D341Med (cell line): Measurements from ENCODE around the gene CARNS1.
A peak's percentile ranks its signal among the peaks of the same experiment; 100 is the strongest.
"Not testable (repeated sequence)": the region's sequence is repeated elsewhere in the genome, so short reads cannot be mapped to it uniquely, and the experiment has no call there.

ENCODE experiments used
- DNase-seq: peaks from one replicate; pipeline ENCODE4 v3.0.0; 2012; ENCODE audit warnings: low spot score

CARNS1 gene

GRCh38 chr11:67396587-67397389 is 18.7 kb upstream of the CARNS1 start:
- DNase-seq = no peak

DNA sequence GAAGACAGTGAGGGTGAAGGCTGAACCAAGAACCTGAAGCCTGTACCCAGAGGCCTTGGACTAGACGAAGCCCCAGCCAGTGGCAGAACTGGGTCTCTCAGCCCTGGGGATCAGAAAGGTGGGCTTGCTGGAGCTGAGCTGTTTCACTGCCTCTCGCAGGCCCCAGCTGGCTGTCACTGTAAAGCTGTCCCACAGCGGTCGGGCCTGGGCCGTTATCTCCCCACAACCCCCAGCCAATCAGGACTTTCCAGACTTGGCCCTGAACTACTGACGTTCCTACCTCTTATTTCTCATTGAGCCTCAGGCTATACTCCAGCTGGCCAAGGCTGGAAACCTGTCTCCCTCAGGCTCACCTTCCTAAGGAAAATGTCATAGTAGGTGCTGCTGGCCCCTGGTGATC is 17.9 kb upstream of the CARNS1 start:
- DNase-seq = no peak

DNA sequence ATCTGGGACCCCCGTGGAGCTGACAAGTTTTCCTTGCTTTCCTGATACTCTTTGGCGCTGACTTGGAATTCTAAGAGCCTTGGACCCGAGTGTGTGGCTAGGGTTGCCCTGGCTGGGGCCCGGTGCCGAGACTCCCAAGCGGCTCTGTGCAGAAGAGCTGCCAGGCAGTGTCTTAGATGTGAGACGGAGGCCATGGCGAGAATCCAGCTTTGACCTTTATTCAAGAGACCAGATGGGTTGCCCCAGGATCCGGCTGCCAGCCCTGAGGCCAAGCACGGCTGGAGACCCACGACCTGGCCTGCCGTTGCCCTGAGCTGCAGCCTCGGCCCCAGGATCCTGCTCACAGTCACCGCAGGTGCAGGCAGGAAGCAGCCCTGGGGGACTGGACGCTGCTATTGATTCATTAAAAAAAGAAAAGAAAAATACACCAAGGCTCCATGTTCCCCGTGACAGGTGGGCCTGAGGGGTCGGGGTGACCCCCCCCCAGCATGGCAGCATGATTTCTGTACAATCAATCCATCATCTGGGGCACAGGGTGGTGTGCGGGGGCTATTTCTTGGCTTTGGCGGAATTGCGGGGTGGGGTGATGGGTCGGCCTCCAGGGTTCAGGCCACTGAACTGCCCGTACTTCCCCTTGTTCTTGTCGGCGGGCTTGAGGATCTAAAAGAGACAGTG is 17.4 kb upstream of the CARNS1 start:
- no peak for DNase-seq

DNA sequence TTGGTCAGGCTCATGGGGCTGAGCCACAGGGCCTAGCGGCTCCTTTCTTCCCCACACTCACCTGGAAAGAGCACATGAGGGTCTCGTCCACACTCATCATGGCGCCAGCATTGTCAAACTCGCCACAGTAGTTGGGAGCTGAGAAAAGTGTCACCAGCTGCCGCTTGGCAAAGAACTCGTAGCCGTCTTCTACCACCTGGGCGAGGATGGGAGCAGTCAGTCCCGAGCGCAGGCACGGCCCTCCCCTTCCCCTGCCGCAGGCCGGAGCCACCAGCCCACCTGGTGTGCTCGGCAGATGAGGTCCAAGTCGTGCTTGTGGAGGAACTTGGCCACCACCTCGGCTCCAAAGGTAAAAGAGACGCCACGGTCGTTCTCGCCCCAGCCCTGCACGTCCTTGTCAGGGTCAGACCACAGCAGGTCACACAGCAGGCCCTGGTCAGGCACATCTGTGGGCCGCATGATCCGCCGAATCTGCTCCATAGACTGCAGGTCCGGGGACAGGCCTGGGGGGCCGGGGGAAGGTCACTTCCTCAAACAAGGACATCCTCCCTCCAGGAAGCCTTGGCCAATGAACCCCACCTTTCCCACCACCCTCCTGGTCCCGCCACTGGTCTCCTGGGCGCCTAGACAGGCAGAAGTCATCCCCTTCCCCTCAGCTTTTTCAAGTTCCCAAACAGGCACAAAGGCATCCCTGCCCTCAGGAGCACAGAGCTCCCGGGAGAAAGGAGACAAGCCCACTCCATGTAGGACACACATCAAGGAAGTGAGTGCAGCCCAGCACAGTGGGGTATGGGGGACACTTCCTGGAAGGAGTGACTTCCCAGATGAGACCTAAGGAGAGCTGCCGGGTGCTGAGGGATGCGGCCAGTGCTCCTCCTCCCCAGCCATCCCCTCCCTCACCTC is 16.6 kb upstream of the CARNS1 start:
- no peak for DNase-seq

DNA sequence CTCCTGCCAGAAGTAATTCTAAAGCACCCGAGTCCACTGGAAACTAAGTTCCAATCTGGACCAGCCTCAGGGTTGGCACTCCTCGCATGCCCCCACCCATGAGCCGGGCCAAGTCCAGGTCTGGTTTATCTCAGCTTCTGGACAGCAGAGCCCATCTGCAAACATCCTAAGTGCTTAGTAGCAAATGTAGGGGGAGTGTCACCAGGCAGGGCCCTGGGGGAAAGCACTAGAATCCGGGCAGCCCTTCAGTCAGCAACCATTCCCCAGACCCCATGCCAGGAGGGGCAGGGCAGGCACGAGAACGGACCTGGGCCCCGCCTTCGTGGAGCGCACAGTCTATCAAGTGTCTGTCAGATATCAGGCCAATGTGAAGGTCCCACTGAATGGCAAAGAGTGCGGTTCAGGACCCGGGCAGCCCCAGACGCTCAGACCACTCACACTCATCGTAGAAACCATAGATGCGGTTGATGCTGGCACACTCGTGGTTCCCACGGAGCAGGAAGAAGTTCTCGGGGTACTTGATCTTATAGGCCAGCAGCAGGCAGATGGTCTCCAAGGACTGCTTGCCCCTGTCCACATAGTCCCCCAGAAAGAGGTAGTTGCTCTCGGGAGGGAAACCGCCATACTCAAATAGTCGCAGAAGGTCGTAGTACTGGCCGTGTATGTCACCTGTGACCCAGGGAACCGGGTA is 15.1 kb upstream of the CARNS1 start:
- no peak for DNase-seq

- DNase-seq = peak; percentile 44
Observed at GRCh38 chr11:67400942-67401494, 14.5 kb upstream of the CARNS1 start.

- DNase-seq = peak; percentile 100
Observed at GRCh38 chr11:67401495-67402191, 13.8 kb upstream of the CARNS1 start, which contains the start of gene PPP1CA. TSS of gene PPP1CA (minus strand) at chr11:67401858. CDS start at chr11:67401782, 76 bp downstream.

DNA sequence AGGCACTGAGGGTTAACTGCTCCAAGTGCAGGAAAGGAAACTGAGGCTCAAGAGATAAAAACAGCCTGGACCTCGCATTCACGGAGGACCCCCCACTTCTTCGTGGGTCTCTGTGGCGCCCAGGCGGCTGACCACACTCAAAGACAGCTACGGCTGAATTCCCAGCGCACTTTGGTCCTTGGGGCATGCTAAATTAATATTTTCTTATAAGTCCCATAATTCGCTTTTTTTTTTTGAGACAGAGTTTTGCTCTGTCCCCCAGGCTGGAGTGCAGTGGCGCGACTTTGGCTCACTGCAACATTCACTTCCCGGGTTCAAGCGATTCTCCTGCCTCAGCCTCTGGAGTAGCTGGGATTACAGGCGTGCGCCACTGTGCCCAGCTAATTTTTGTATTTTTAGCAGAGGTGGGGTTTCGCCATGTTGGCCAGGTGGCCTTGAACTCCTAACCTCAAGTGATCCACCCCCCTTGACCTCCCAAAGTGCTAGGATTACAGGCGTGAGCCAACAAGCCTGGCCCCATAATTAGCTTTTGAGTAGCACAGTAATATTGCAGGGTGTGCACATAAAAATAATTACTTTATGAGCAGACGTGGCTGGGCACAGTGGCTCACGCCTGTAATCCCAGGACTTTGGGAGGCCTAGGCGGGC is 13.2 kb upstream of the CARNS1 start:
- DNase-seq = not testable (repeated sequence)

GRCh38 chr11:67403085-67403484 is 12.4 kb upstream of the CARNS1 start:
- not testable (repeated sequence) for DNase-seq

DNA sequence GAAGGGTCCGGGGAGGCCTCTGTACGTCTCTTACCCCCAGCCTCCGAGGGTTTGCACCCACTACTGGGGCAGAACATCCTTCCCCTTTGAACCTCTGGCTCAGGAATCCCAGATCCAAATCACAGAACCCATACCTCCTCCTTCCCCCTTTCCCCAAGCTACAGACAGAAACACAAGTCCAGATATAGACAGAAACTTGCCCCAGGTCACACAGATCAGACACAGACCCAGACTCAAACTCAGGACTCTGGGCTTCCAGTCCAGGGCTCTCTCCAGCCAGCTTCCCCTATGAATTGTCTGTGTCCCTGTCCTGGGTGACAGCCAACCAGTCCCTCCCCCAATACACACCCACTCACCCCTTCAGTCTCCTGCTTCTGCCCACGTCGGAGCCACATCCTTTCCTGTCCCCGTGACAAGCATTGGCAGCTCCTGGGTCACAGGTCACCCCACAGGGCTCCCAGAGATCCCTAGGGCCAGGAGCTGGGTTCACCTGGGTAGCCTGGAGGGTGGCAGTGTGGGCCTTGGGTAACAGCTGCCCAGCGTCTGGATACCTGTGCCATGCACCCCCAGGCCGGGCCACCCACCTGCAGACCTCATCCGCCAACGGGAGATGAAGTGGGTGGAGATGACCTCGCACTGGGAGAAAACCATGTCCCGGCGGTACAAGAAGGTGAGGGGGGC is 10.8 kb upstream of the CARNS1 start:
- DNase-seq = no peak

DNA sequence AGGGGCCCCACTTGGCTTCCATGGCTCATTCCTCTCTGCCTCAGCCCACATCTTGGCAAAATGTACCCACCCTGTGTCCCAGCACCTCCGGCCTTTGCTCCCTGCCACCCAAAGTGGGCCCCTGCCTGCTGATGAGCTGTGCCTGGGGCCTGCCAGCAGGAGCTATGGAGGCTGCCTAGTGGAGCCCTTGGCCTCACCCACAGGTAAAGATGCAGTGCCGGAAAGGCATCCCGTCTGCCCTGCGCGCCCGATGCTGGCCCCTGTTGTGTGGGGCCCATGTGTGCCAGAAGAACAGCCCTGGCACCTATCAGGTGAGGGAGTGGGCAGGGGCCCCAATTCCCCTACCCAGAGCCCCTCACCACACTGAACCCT is 10.3 kb upstream of the CARNS1 start:
- no peak for DNase-seq

DNA sequence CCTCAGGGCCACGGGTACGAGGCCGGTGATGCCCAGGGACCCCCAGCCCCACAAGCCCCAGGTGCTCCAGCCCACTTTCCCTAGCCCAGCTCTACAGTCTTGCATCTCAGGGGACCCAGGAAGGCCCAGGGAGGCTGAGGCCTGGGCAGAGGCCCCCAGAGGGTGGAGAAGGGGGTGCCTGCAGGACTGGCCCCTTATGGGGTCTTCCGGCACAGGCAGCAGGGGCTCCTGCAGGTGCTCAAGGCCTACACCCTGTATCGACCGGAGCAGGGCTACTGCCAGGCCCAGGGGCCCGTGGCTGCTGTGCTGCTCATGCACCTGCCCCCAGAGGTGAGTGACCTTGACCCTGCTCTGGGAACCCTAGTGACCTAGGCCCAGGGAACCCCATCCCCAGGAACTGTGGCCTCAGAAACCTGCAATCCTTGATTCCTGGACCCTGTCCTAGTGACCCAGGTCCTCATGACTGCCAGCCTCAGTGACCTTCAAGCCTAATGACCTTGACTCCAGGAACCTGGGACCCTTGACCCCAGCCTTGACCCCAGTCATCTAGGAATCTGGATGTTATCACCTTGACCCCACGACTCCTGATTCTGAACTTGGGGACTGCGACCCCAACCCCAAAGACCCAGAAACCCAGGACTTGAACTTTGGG is 9.7 kb upstream of the CARNS1 start:
- no peak for DNase-seq

- no peak for DNase-seq
Observed at GRCh38 chr11:67406420-67406968, 9.0 kb upstream of the CARNS1 start.

GRCh38 chr11:67406969-67407687 is 8.3 kb upstream of the CARNS1 start:
- no peak for DNase-seq

DNA sequence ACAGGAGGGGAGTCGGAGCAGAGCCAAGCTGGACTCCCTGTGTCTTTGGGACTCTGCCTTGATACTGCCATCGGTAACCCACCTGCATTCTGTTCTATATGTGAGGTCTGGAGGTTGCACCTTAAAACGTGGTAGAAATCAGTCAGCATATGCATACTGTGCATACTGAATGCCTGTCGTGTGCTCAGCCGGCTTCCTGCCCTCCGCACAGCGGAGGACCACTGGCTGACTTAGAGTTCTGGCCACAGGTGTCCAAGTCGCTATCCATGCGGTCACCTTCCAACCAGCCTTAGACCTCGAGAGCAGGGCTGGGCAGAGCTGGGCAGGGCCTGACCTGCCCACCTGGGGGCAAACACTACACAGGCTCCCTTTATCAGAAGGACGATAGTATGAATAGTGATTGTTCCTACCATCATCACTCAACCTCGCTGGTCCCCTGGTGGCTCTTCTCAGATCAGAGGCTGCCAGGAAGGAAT is 7.8 kb upstream of the CARNS1 start:
- DNase-seq = no peak

- no peak for DNase-seq
Observed at GRCh38 chr11:67408437-67409200, 6.9 kb upstream of the CARNS1 start.

DNA sequence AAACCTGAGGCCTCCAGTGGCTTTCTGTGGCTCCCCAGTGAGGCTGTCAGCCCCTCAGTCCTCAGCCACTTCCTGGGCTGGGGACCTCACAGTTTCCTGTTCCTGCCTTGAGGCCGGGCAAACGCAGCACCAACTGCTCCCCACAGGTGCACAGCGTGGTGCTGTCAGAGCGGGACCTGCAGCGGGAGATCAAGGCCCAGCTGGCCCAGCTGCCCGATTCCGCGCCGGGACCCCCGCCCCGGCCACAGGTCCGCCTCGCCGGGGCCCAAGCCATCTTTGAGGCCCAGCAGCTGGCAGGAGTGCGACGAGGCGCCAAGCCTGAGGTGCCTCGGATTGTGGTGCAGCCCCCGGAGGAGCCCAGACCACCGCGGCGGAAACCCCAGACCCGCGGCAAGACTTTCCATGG is 6.2 kb upstream of the CARNS1 start:
- no peak for DNase-seq
